Progenitor cell of endocrine pancreas (in vitro differentiated cells): ENCODE data around the gene USP13. TPM values are rescaled to one million over a fixed set of nuclear protein-coding genes. Genes with fewer than 3 reads are reported as not detected.
A peak's percentile ranks its signal among the peaks of the same experiment; 100 is the strongest.
"Not testable (repeated sequence)": the region's sequence is repeated elsewhere in the genome, so short reads cannot be mapped to it uniquely, and the experiment has no call there.

ENCODE experiments used
- DNase-seq: peaks from one replicate; pipeline ENCODE4 v3.0.0; 2021; ENCODE audit warnings: low spot score; ENCODE audit not compliant: unreplicated experiment
- H3K27ac Mint-ChIP-seq: 2 replicates; pipeline ENCODE4 v1.8.0; 2021; ENCODE audit warnings: mild to moderate bottlenecking, moderate library complexity, mixed read lengths
- H3K27me3 Mint-ChIP-seq: 2 replicates; pipeline ENCODE4 v1.8.0; 2021; ENCODE audit warnings: mixed read lengths
- H3K36me3 Mint-ChIP-seq: 2 replicates; pipeline ENCODE4 v1.8.0; 2022; ENCODE audit warnings: mixed read lengths; ENCODE audit not compliant: insufficient read depth
- H3K4me1 Mint-ChIP-seq: 2 replicates; pipeline ENCODE4 v1.8.0; 2021; ENCODE audit warnings: low read depth, mixed read lengths
- H3K4me3 Mint-ChIP-seq: 2 replicates; pipeline ENCODE4 v1.8.0; 2021; ENCODE audit warnings: low read depth, mild to moderate bottlenecking, moderate library complexity, mixed read lengths
- H3K9me3 Mint-ChIP-seq: 2 replicates; pipeline ENCODE4 v1.8.0; 2021; ENCODE audit warnings: low read depth, mixed read lengths
- CTCF ChIP-seq: fragments of 200-600 bp; sonication (generic); IDR thresholded peaks from one replicate; pipeline ENCODE4 v1.5.0; 2021; ENCODE audit warnings: antibody characterized with exemption, mild to moderate bottlenecking; ENCODE audit not compliant: unreplicated experiment
- total RNA-seq: library from RNA; stranded (reverse); gene quantifications from 2 replicates; pipeline ENCODE4 v1.2.1, GENCODE V29; 2021

USP13 gene
- total RNA-seq, 1 donor from 2014 or later = 10.7 TPM

GRCh38 chr3:179676081-179676480, 23.2 kb downstream of the USP13 start:
- Mint-ChIP-seq H3K36me3 (no peaks in the 10 kb centered on the region), H3K9me3 (no peaks in the 10 kb centered on the region), H3K27me3 (no peaks in the 10 kb centered on the region), H3K4me3 (no peak overlapping the region), H3K27ac (no peak overlapping the region), H3K4me1 (peaks cover 2% of the 10 kb centered on the region)
- no peak for TF ChIP-seq CTCF
- DNase-seq = no peak

- Mint-ChIP-seq H3K27me3 (no peaks in the 10 kb centered on the region), H3K4me1 (peaks cover 18% of the 10 kb centered on the region), H3K4me3 (no peak overlapping the region), H3K9me3 (no peaks in the 10 kb centered on the region), H3K27ac (no peak overlapping the region), H3K36me3 (no peaks in the 10 kb centered on the region)
- no peak for DNase-seq
- TF ChIP-seq CTCF = no peak
Observed at GRCh38 chr3:179677884-179678283, 25.0 kb downstream of the USP13 start.

- TF ChIP-seq CTCF = no peak
- Mint-ChIP-seq H3K4me3 (peak overlapping the region; percentile 7), H3K27ac (peak overlapping the region; percentile 79)
Observed at GRCh38 chr3:179681492-179682263, 28.8 kb downstream of the USP13 start.

GRCh38 chr3:179682426-179683080, 29.7 kb downstream of the USP13 start:
- Mint-ChIP-seq H3K27ac (no peak overlapping the region), H3K36me3 (peaks cover 6% of the 10 kb centered on the region)
- TF ChIP-seq CTCF = no peak

More at GRCh38 chr3:179681492-179682263, 28.8 kb downstream of the USP13 start:
- peaks cover 23% of the 10 kb centered on the region for H3K4me1 Mint-ChIP-seq
- H3K36me3 Mint-ChIP-seq = peaks cover 6% of the 10 kb centered on the region
- no peaks in the 10 kb centered on the region for H3K27me3 Mint-ChIP-seq
- peaks cover 7% of the 10 kb centered on the region for H3K9me3 Mint-ChIP-seq
- DNase-seq = no peak

GRCh38 chr3:179683286-179683685, 30.4 kb downstream of the USP13 start:
- not testable (repeated sequence) for DNase-seq, H3K4me3 Mint-ChIP-seq, H3K27me3 Mint-ChIP-seq, H3K36me3 Mint-ChIP-seq, H3K27ac Mint-ChIP-seq, H3K9me3 Mint-ChIP-seq
- H3K4me1 Mint-ChIP-seq = peaks cover 23% of the 10 kb centered on the region

More at GRCh38 chr3:179682426-179683080, 29.7 kb downstream of the USP13 start:
- peaks cover 7% of the 10 kb centered on the region for H3K9me3 Mint-ChIP-seq
- H3K4me3 Mint-ChIP-seq = no peak overlapping the region
- H3K4me1 Mint-ChIP-seq = peaks cover 23% of the 10 kb centered on the region
- H3K27me3 Mint-ChIP-seq = no peaks in the 10 kb centered on the region
- no peak for DNase-seq
